Hematopoietic multipotent progenitor cell treated with erythropoietin and hydrocortisone succinate and interleukin-3 and kit ligand, for 6 days (in vitro differentiated cells): ENCODE measurements around the gene SEC61G.
A peak's percentile ranks its signal among the peaks of the same experiment; 100 is the strongest.

Experiments
- DNase-seq: peaks from one replicate; pipeline ENCODE4 v3.0.0-alpha.2; 2015

SEC61G gene

DNA sequence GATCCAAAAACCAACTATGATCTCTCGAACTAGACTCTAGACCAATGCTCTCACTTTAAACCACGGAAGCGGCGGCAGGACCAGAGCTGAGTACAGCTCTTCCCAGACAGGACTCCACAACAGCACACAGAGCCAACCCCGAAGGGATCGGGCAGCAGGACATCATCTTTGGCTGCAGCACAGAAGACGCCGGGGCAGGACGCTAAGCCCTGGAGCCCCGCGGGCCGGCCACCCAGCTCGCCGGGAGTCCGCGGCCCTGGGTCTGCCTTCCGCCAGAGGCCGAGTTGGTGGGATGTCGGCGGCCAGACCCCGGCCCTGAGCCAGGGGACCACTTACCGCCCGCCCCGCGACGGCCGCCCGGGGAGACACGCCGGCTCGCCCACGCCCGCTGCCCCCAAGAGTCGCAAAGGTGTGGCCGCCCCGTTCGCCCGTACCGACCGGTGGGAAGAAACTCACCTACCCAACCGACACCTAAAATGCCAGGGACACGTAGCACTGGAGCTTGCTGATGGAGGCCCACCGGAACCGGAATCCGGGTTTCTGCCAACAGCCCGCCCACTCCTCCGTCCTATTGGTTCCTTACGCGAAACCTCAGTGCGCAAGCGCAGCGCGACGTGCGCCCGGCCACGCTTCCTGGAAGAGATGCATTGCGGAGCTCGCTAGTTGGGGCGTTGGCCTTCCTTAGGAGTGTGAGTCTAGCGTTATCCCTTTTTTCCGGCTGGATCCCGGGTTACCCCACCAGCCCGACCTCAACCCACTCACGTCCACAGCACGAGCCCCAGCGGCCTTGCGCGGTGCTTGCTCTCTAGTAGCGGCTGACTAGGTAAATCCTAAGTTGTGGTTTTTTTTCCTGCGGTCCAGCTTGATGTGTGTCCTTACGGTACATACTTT lies at the start of gene SEC61G:
SEC61G (minus strand) TSS at position 510 of the 891 bp plus-strand sequence. CDS start 1,623 bp downstream, outside the sequence.
- DNase-seq, result peak; percentile 98

DNA sequence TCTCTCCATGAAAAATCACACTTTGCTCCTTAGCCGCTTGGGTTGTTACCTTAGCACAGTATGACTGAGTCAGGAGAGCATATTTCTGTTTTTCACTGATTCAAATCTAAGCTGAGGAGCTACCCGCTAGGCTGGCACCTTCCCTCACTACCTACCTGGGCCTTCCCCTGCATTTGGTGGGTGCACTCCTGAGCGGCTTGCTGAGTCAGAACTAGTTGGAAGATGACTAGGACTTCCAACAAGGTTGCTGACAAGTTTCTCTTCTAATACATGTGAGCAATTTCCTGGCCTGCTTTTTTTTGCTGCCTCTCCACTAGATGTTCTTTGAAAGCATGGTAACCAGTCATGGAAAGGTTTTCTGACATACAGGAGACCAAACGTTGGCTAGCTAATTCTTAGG lies 43.8 kb upstream of the SEC61G start:
- DNase-seq, result no peak

DNA sequence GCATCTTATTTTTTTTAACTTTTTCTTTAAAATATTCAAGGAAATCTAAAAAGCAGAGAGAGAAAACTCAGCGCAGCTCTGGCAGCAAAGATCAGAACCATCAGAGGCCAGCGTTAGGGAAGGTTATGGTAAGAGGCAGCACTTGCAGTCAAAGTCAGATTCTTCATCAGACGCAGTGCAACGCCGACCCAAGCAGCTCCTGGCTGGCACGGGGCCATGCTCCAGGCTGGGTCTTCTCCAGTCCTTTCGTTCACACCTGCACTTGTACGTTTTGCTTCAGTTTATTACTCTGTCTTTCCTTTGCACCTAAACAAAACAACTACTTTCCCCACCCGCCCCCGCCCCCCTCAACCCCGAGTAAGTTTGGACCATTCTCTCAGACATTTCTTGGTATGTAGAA lies 43.1 kb upstream of the SEC61G start:
- no peak for DNase-seq

DNA sequence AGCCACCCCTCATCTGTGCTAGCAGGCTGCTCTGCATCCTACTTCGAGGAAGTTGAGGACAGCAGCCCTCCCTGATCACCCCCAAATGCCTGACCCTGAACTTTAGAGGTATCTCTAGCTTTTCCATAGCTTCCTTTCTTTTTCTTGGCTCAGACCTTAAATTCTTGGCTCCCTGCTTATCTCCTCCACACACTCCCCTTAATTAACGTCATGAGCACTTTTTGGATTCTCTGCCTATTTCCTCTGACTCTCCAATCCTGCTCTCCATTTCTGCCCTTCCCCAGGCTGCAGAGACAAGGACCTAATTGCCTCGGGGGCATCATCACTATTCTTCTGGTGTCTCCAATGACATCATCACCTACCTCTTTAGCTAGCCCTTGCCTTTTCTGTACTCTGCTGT lies 40.8 kb upstream of the SEC61G start:
- DNase-seq, result no peak

DNA sequence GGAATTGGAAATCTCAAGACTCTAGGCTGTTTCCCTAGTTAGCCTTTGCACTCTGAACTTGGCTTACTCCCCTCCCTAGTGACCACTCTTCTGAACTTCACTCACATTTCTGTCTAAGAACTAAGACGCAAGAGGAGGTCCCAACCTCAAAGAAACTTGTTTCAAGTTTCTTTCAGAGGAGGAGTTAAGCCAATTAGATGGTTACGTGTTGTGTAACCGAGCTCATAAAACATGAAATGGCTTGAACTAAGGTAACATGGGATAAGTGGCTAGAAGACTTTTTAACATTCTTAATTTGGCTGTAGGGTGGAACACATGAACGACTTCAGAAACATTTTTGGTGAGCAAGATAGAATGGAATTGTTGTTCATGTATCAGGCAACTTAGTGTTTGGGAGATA lies 39.5 kb upstream of the SEC61G start:
- DNase-seq, result no peak

DNA sequence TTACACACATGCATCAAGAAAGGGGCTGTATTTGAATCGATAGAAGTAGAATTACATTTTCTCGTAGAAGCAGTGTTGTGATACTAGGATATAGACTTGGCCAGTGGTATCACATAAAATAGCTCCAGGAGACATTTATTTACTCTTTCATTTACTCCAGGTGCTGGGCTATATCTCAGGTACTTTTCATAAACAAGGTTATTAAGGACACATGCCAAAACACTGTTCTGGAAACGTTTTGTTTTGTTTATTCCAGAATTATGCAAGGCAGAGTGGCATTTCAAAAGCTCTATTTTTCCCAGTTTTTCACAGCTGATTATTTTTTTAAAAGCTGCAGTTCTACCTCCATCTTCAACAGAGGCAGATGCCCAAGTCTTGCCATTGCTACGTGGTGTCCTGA lies 37.8 kb upstream of the SEC61G start:
- no peak for DNase-seq

DNA sequence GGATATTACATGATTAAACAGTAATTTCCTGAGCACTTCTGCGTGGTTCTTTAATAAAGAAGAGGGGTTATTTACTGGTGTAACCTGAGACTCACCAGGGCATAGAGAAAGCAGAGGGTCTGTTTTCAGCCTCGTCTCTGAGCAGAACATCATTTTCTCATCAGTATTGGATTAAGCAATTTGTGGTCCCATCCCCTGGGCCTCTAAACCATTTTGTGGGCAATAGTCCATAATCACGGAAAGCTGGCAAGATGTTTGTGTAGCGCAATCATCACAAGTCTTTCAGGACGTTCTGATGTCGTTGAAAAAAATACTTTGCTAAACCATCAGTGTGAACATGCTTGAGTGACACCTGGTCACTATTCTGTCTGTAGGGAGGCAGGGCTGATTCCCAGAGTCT lies 37.1 kb upstream of the SEC61G start:
- DNase-seq, result no peak

DNA sequence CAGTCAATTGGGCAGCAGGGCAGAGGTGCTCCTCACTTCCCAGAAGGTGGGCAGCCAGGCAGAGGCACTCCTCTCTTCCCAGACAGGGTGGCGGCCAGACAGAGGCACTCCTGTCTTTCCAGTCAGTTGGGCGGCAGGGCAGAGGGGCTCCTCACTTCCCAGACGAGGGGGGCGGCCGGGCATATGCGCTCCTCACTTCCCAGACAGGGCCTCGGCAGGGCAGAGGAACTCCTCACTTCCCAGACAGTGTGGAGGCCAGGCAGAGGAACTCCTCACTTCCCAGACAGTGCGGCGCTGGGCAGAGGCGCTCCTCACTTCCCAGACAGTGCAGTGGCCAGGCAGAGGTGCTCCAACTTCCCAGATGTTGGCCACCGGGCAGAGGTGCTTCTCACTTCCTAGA lies 33.4 kb upstream of the SEC61G start:
- DNase-seq, result no peak

DNA sequence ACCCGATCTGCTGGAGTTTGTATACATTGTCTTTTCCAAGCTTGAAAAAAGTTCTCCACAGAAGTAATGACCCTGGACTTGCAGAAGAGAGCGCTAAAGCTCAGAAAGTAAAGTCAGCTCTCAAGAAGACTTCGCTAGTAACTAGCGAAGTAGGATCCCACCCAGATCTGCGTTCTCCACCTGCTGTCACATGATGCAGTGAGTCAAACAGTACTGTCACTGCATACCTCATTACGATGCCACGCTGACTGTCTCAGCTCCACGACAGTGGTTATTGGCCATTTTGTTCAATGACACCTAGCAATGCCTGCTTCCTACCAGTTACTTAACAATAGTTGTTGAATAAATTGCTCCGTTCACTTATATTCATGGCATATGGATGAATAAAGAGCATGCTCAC lies 29.7 kb upstream of the SEC61G start:
- peak; percentile 59 for DNase-seq

DNA sequence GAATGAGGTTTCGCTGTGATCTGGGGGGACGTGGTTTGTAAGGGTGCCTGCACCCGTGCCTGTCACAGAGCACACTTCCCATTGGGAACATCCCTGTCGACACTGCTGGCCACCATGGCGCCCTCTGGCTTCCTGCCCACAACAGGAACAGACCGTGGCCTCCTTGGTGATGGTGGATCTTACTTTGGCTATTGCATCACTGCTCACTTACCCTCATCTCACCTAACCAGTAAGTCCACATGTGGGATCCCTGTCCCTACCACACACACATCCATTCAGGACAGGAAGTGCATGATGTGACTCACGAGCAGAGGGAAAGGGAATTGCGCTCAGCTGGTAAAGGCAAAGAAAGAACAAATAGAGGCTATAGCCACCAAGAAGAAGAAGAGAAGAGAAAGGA lies 26.2 kb upstream of the SEC61G start:
- no peak for DNase-seq

DNA sequence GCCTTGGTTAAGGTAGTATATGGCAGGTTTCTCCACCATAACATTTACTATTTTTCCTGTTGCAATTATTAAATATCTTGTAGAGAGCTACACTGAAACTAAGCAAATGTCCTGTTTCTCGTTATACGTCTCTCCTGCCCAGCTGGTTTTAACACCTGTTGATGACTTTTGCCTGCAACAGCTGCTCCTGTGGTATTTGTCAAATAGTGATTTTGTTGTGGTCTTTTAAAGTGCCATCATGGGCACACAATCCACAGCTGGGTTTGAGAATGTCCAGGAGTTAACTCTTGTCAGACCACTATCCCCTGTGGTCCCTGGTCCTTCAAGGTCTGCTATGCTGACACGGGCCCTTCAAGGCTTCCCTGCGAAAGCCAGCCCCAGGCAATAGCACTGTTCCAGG lies 24.9 kb upstream of the SEC61G start:
- DNase-seq, result no peak

DNA sequence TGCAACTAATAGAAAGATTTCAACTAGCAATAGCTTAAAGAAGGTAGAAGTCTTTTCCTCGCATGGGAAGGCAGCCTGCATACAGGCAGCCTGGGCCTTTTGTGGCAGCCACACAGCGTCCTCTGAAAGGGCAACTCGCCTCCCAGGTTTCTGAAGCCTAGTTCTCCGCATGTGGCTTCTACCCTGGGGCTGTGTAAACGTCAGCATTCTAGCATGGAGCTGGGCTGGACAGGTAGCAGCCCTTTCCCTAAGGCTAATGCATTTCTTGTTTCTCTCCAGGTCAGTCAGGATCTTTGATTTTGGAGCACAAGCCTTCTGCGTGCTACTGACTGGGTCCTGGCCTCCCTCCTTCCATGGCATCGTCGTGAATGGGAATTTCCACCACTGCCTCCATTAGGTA lies 23.8 kb upstream of the SEC61G start:
- no peak for DNase-seq

DNA sequence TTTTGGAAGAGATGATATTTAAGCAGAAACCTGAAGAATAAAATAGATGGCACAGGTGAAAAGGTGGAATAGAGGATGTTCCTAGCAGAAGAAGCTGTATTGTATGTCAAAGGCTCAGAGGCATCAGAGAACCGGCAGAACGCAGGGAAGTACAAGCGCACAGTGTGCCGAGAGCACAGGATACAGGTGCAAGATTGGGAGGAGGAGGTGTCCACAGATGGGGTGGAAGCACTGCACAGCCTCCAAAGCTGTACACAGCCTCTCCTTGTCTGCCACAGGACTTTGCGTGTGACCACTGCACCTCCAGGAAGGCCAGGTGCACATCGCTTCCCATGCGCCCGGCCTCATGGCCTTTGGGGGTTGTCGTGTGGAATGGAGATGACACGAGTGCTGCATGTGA lies 23.3 kb upstream of the SEC61G start:
- no peak for DNase-seq

DNA sequence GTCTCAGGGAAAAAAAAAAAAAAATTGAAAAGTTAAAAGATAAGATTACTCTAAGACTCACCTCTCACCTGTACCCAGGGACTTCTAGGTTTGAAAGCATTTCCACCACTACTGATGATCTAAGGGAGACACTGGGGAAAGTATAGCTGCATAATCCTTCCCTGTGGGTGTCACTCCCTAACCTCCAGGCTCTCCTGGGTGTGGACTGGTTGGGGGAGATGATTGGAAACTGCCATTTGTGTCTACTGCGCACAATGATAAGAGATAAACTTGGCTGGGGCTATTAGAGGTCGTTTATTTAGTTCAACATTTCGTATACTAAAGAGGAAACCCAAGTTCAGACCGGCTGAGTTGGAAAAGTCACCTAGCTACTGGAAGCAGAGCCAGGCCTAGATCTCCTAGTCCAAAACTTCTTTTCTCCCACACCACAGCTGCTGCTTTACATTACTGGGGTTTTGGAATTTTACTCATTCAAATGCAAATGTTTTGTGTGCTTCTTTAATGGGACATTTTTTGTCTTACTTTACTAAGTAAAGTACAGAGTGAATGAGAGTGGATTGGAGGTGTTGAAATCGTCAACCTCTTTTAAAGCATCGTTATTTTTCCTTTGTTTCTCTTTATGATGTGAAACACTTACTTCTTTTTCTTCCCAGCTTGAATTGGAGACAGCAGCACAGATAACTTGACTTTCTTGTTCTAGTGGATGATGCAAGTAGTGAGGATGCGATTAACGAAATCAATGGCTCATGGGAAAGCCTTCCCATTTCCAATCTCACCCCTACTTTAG lies 22.3 kb upstream of the SEC61G start:
- peak; percentile 46 for DNase-seq

DNA sequence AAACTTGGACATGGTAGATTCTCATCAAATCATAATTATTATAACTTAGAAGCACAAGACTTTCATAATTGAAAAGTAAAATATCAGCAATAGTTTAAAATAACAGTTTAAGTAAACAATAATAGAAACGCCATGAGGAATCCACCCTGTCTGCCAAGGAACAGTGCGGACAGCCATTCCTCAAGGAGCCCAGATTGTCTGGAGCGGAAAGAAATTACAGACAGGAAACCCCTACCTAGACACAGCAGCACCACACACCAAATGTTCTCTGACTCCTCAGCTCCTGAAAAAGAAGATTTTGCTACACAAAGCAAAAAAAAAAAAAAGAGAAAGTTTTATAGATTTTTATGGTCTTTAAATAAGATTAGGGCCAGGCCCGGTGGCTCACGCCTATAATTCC lies 21.5 kb upstream of the SEC61G start:
- DNase-seq, result no peak

DNA sequence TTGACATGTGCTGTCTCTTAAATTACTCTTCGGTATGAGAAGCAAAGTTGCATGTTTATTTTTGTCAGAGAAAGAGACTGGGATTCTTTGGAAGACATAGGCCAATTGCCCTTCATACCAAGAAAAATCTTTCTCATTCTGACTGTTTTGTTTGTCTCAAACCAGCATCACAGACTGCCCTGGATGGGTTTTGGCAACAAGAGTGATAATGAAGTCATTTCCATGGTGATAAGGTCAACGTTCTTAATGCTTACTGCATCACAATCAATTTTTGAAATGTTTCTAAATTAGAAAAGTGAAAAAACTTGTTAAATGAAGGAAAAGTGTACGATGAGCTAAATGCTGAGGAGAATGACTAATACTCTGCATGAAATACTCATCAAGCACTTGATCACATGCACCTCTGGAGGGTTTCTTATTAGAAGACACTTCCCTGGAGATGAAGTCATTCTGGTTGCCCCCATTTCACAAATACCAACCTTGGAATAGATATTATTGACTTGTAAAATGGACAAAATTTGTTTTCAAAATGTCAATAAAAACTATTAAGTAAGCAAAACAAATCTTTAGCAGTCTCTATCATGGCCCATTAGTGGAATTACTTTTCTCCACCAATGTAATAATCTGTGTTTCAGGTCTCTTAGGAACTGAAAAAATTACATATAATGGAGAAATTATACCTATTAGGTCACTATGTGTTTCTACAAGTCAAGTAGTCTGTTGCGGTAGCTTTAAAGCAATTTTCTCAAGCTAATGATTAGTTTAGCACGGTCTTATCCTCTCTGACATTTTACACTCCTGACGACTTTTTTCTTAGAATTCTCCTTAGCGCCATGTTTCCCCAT lies 19.9 kb upstream of the SEC61G start:
- DNase-seq, result no peak

DNA sequence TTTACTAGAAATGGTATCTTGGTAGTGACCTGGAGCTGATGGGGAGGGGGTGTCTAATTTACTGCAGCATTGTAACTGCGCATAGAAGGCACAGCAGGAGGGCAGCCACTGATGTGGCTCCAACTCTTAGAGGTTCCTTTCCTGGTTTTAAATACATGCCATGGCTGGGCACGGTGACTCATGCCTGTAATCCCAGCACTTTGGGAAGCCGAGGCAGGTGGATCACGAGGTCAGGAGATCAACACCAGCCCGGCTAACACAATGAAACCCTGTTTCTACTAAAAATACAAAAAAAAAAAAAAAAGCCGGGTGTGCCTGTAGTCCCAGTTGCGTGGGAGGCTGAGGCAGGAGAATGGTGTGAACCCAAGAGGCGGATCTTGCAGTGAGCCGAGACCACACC lies 19.2 kb upstream of the SEC61G start:
- no peak for DNase-seq

DNA sequence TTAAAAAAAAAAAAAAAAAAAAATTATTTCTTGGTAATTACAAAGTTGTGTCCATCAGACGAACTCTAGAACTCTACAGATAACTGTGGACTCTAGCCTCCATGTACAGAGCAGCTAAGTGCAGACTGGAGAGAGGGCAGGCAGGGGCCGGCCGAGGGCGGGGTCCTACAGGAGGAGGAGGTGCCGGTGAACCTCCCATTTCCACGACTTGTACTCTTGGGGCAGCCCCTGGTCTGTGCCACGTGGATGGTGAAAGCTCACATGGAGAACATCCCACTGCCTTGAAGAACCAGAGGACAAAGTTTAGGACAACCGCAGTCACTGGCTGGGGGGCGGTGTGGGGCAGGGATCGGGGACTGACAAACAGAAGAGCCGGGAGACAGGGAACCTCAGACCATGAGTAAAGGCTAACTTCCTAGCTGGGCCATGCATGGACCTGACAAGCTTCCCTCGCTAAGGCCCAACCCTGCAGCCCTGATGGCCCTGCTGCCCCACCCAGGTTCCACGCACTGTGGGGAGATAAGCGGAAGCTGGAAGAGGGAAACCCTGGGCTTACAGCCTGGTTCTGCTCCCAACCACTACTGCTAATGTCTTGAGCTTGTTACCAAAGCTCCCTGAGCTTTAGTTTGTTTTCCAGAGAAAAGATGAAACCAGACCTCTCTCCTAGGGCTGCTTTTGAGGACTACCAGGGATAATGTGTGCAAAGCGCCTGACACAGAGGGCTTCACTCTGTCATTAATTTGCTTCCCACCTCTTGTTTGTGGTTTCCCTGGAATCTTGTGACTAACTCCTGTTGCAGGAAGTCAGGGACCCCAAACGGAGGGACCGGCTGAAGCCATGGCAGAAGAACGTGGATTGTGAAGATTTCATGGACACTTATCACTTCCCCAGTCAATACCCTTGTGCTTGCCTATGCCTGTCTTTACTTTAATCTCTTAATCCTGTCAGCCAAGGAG lies 16.1 kb upstream of the SEC61G start:
- no peak for DNase-seq

DNA sequence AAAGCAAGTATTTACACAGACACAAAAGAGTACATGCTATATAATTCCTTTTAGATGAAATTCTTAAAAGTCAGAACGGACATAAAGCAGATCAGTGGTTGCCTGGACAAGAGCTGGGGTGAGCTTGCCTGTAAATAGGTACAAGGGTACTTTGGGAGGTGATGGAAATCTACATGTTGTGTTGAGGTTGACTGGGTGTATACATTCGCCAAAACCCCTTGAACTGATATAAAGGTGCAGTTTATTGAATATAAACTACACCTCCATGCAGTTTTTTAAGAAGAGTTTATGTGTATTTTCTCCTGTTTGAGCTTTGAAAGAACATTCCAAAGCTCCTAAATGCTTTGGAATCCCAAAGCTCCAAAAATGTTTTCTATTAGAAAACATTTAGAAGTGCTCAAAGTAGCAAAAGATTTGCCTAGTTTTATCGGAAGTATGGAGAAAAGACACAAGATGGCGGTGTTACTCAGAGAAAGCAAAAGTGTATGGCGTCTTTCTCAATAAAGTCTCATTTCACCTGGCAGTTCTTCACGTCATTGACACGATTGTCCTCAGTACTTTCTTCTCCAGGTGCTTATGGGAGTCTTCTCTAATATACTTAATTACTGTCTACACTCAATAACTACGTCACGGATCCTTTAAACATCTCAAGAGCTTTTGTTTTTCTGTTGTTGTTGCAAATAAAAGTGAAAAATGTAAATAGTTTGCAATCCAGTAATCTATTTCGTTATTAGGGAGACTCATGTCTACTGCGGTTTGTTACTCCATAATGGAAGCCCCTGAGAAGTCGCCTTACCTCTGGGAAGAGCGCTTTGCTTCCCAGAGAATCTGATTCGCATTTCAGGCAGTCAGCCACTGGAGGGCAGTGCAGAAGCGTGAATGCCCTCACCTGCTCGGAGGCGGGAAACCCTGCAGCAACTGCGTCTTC lies 14.7 kb upstream of the SEC61G start:
- DNase-seq, result peak; percentile 87

DNA sequence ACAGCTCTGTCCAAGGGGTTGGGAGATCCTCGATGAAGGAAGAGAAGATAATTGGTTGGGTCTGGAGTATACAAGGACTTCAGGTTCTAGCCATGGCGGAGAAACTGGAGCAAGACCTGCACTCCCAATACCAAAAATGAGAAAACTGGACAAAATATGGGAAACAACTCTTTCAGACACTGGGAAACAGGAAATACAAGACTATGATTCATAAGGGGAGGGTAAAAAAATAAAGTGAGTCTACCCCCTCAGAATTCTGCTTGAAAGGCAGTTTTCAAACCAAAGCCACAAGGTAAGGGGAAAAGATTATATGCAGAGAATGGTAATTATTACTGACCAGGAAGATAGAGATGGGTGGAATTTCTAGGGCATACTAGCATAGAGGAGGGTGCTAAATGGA lies 10.2 kb upstream of the SEC61G start:
- DNase-seq, result no peak

DNA sequence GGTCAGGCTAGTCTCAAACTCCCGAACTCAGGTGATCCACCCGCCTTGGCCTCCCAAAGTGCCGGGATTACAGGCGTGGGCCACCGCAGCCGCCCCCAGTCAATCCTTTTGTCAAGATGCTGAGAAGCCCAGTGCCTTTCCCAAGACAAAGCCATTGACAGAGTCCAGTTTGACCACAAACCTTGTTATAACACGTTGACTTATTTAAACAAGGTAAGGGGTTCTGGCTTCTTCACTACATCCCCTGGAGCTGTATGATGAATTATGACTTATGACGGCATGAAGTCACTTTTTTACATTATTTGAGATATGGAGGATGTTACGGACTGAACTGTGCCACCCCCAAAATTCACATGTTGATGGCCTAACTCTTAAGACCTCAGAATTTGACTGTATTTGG lies 5.8 kb upstream of the SEC61G start:
- DNase-seq, result no peak
